ENCODE data around the gene CPSF4L. TPM values are rescaled to one million over a fixed set of nuclear protein-coding genes. Genes with fewer than 3 reads are reported as not detected.
A peak's percentile ranks its signal among the peaks of the same experiment; 100 is the strongest.

CPSF4L gene
- polyA plus RNA-seq, 1 of the 3 experiments (the other 2 are of a cell fraction): 0.10 TPM

GRCh38 chr17:73284906-73285602 is 23.4 kb upstream of the CPSF4L start:
- WGBS (ENCODE audit: low lambda C conversion rate): 96% methylated on average over 13 of the region's 20 CpGs
- peaks cover 55% of the 10 kb centered on the region for H4K20me1 ChIP-seq (ENCODE audit: insufficient read depth)

GRCh38 chr17:73284354-73284753 is 22.7 kb upstream of the CPSF4L start:
- H3K4me2 ChIP-seq: no peak overlapping the region
- peak overlapping the region in 1 of 2 experiments; percentile 74; a peak in 2 of 4 replicates for H3K27ac ChIP-seq (ENCODE audit: low read depth in 2 of 2, low read length in 1 of 2)
- peak; percentile 71 for DNase-seq
- no peaks in the 10 kb centered on the region for H3K27me3 ChIP-seq (ENCODE audit: insufficient read depth)
- 68% methylated on average over 8 of the region's 8 CpGs for WGBS (ENCODE audit: low lambda C conversion rate)
- peaks cover 55% of the 10 kb centered on the region for H4K20me1 ChIP-seq (ENCODE audit: insufficient read depth)
- ChIA-PET CTCF (interaction anchor here (0.9 to 4.1 kb wide), 11 partner anchors 18 to 95 kb away, joined by 3 to 19 read pairs (median 4); no protein-coding TSS in a partner anchor), POLR2A (interaction anchor here (0.6 to 1.2 kb wide), 4 partner anchors 26 to 75 kb away, joined by 3 read pairs; no protein-coding TSS in a partner anchor)
- H2AFZ ChIP-seq (ENCODE audit: low read depth): no peak overlapping the region
- peaks cover 5 to 22% of the 10 kb centered on the region in 2 experiments for H3K36me3 ChIP-seq (replicated peaks in 1 of 2; ENCODE audit: control insufficient read depth in 1 of 2, insufficient read depth in 2 of 2, low read length in 1 of 2)
- no peak overlapping the region for H3K9ac ChIP-seq
- peaks cover 0 to 52% of the 10 kb centered on the region in 2 experiments; a peak in 2 of 4 replicates for H3K4me1 ChIP-seq (ENCODE audit: control insufficient read depth in 1 of 2, insufficient read depth in 2 of 2, low read depth in 1 of 2, low read length in 1 of 2)
- peaks cover 55% of the 10 kb centered on the region for H3K79me2 ChIP-seq (ENCODE audit: insufficient read depth)
- no peaks in the 10 kb centered on the region for H3K9me3 ChIP-seq
- no peak overlapping the region for H3K4me3 ChIP-seq (ENCODE audit: low read depth in 2 of 2, low read length in 1 of 2)
- H3F3A ChIP-seq (replicated peaks; ENCODE audit: insufficient read depth): no peaks in the 10 kb centered on the region
- H3K9me2 ChIP-seq: no peaks in the 10 kb centered on the region
- TF ChIP-seq CTCF (IDR thresholded peaks at IDR 0.05): no peak
- TF ChIP-seq TAF1 (IDR thresholded peaks at IDR 0.05; ENCODE audit: borderline replicate concordance, low read depth, low read length): no peak
- no peak for TF ChIP-seq GABPA (IDR thresholded peaks at IDR 0.05; ENCODE audit: low read depth)
- TF ChIP-seq PBX3 (IDR thresholded peaks at IDR 0.05): no peak
- no peak for TF ChIP-seq RXRA (IDR thresholded peaks at IDR 0.05; ENCODE audit: borderline replicate concordance, low read depth)
- no peak for TF ChIP-seq ZBTB33 (IDR thresholded peaks at IDR 0.05; ENCODE audit: borderline replicate concordance, low read depth)

More at GRCh38 chr17:73284906-73285602, 23.4 kb upstream of the CPSF4L start:
- Histone ChIP-seq H3F3A (replicated peaks; ENCODE audit: insufficient read depth) (no peaks in the 10 kb centered on the region), H3K79me2 (ENCODE audit: insufficient read depth) (peaks cover 62% of the 10 kb centered on the region), H3K27ac (ENCODE audit: low read depth in 2 of 2, low read length in 1 of 2) (peak overlapping the region in 1 of 2 experiments; percentile 74; a peak in 2 of 4 replicates), H3K9me3 (no peaks in the 10 kb centered on the region), H3K4me2 (no peak overlapping the region), H3K36me3 (replicated peaks in 1 of 2; ENCODE audit: control insufficient read depth in 1 of 2, insufficient read depth in 2 of 2, low read length in 1 of 2) (peaks cover 5 to 22% of the 10 kb centered on the region in 2 experiments), H3K27me3 (ENCODE audit: insufficient read depth) (no peaks in the 10 kb centered on the region), H3K9ac (no peak overlapping the region), H3K4me1 (ENCODE audit: control insufficient read depth in 1 of 2, insufficient read depth in 2 of 2, low read depth in 1 of 2, low read length in 1 of 2) (peaks cover 0 to 52% of the 10 kb centered on the region in 2 experiments; a peak in 2 of 4 replicates), H2AFZ (ENCODE audit: low read depth) (no peak overlapping the region), H3K9me2 (no peaks in the 10 kb centered on the region), H3K4me3 (ENCODE audit: low read depth in 2 of 2, low read length in 1 of 2) (no peak overlapping the region)
- ChIA-PET POLR2A (interaction anchor here (0.6 to 0.9 kb wide), 3 partner anchors 25 to 75 kb away, joined by 3 read pairs; no protein-coding TSS in a partner anchor), CTCF (interaction anchor here (0.9 to 4.1 kb wide), 9 partner anchors 23 to 96 kb away, joined by 3 to 19 read pairs (median 4); no protein-coding TSS in a partner anchor)
- DNase-seq: peak; percentile 82
- TF ChIP-seq TCF12 (IDR thresholded peaks at IDR 0.05) (no peak), SMC3 (IDR thresholded peaks at IDR 0.05; ENCODE audit: low read depth, low read length) (no peak), CHD2 (IDR thresholded peaks at IDR 0.05; ENCODE audit: low read length, partially characterized antibody) (no peak), POLR2AphosphoS5 (IDR thresholded peaks at IDR 0.05; ENCODE audit: low read depth, low read length) (no peak), GATA2 (CRISPR knock-in tag; IDR thresholded peaks at IDR 0.05) (no peak), MEF2A (IDR thresholded peaks at IDR 0.05; ENCODE audit: borderline replicate concordance, low read depth) (no peak), RXRA (IDR thresholded peaks at IDR 0.05; ENCODE audit: borderline replicate concordance, low read depth) (no peak), NFIC (IDR thresholded peaks at IDR 0.05; ENCODE audit: borderline replicate concordance) (no peak), GABPA (IDR thresholded peaks at IDR 0.05; ENCODE audit: low read depth) (no peak), EP300 (IDR thresholded peaks at IDR 0.05; ENCODE audit: borderline replicate concordance in 1 of 2, low read depth in 1 of 2, low read length in 1 of 2) (no peak), MXI1 (IDR thresholded peaks at IDR 0.05; ENCODE audit: low read depth, low read length) (no peak), TEAD4 (IDR thresholded peaks at IDR 0.05; ENCODE audit: borderline replicate concordance, insufficient read depth) (no peak), USF2 (IDR thresholded peaks at IDR 0.05; ENCODE audit: borderline replicate concordance, low read depth, low read length) (no peak), PBX3 (IDR thresholded peaks at IDR 0.05) (no peak), NRF1 (IDR thresholded peaks at IDR 0.05; ENCODE audit: low read depth, low read length) (no peak), ELF1 (IDR thresholded peaks at IDR 0.05) (no peak), RCOR1 (IDR thresholded peaks at IDR 0.05; ENCODE audit: low read length) (no peak)
